Prostate gland (tissue), 2 donors: ENCODE results near the gene ASS1.

ENCODE experiments used
- POLR2A ChIP-seq: fragments of 450-650 bp; IDR thresholded peaks from one replicate; pipeline ENCODE4 v1.6.1; 2016; ENCODE audit warnings: antibody characterized with exemption, mild to moderate bottlenecking
- POLR2AphosphoS5 ChIP-seq: sonication (generic); formaldehyde crosslinking; IDR thresholded peaks from one replicate; pipeline ENCODE4 v1.6.1; 2017; ENCODE audit warnings: antibody characterized with exemption
- TF ChIP-seq, protein P1 (sequence below), 4 experiments: fragments of 200-600 bp in 2 of 4; fragments of 450-650 bp in 2 of 4; sonication (generic) in 2 of 4; IDR thresholded peaks; 1 replicate in 3 of 4; 2 replicates in 1 of 4; pipeline ENCODE4 v1.5.1; 2016 to 2019; ENCODE audit warnings: antibody characterized with exemption in 4 of 4, mild to moderate bottlenecking in 2 of 4, moderate library complexity in 2 of 4

DNA sequence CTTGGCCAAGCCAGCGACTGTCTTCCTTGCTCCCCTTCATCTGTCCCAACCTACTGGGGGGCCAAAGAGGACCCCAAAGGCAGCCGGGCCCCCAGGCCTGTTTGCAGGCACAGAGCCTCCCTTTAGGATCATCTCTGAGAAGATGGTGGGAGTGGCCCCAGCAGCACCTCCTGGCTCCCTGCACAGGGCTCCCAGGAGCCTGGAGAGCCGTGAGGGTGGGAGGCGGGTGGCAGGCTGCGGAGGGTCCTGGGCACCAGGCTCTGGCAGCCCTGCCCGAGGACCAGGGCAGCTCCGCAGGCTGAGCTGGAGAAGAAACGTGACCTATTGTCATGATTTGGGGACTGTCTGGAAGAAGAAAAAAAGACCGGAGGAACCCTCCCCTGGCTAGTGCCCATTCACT, 33.4 kb downstream of the ASS1 start:
- TF ChIP-seq, protein P1, sequence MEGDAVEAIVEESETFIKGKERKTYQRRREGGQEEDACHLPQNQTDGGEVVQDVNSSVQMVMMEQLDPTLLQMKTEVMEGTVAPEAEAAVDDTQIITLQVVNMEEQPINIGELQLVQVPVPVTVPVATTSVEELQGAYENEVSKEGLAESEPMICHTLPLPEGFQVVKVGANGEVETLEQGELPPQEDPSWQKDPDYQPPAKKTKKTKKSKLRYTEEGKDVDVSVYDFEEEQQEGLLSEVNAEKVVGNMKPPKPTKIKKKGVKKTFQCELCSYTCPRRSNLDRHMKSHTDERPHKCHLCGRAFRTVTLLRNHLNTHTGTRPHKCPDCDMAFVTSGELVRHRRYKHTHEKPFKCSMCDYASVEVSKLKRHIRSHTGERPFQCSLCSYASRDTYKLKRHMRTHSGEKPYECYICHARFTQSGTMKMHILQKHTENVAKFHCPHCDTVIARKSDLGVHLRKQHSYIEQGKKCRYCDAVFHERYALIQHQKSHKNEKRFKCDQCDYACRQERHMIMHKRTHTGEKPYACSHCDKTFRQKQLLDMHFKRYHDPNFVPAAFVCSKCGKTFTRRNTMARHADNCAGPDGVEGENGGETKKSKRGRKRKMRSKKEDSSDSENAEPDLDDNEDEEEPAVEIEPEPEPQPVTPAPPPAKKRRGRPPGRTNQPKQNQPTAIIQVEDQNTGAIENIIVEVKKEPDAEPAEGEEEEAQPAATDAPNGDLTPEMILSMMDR (IDR thresholded peaks at IDR 0.05) = no peak
- TF ChIP-seq POLR2A (no peak), POLR2AphosphoS5 (no peak)
